Activated naive CD8-positive, alpha-beta T cell (primary cell): ENCODE results near the gene C4orf51.
"Not testable (repeated sequence)": the region's sequence is repeated elsewhere in the genome, so short reads cannot be mapped to it uniquely, and the experiment has no call there.

ENCODE experiments used
- H3K27ac Mint-ChIP-seq: one replicate; pipeline ENCODE4 v1.8.0; 2021; ENCODE audit warnings: mixed read lengths
- H3K27me3 Mint-ChIP-seq: one replicate; pipeline ENCODE4 v1.8.0; 2021; ENCODE audit warnings: mixed read lengths
- H3K36me3 Mint-ChIP-seq: one replicate; pipeline ENCODE4 v1.8.0; 2021; ENCODE audit warnings: mixed read lengths
- H3K4me1 Mint-ChIP-seq: one replicate; pipeline ENCODE4 v1.8.0; 2021; ENCODE audit warnings: low read depth, mixed read lengths
- H3K4me3 Mint-ChIP-seq: one replicate; pipeline ENCODE4 v1.8.0; 2021; ENCODE audit warnings: mild to moderate bottlenecking, mixed read lengths
- H3K9me3 Mint-ChIP-seq: one replicate; pipeline ENCODE4 v1.8.0; 2021; ENCODE audit warnings: low read depth, mixed read lengths

Gene C4orf51

DNA sequence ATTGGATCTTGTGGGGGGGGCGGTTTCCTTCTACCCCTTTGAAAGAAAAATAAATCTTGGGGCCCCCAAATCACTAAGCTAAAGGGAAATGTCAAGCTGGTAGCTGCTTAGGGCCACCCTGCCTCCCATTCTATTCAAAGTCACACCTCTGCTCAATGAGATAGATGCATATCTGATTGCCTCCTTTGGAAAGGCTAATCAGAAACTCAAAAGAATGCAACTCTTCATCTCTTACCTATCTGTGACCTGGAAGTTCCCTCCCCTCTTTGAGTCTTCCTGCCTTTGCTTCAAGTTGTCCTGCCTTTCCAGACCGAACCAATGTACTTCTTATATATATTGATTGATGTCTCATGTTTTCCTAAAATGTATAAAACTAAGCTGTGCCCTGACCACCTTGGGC is 7.0 kb downstream of the C4orf51 start:
- Mint-ChIP-seq H3K4me3 (no peak overlapping the region), H3K36me3 (no peaks in the 10 kb centered on the region), H3K27me3 (no peaks in the 10 kb centered on the region), H3K4me1 (no peaks in the 10 kb centered on the region), H3K27ac (no peak overlapping the region), H3K9me3 (no peaks in the 10 kb centered on the region)

DNA sequence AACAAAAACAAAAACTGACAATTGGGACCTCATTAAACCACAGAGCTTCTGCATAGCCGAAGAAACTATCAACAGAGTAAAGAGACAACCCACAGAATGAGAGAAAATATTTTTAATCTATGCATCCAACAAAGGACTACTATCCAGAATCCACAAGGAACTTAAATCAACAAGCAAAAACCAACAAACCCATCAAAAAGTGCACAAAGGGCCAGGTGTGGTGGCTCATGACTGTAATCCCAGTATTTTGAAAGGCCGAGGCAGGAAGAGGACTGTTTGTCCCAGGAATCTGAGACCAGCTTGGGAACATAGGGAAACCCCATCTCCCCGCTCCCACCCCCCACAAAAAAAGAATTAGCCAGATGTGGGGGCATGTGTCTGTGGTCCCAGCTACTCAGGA is 10.7 kb downstream of the C4orf51 start:
- Mint-ChIP-seq H3K4me3 (no peak overlapping the region), H3K9me3 (no peaks in the 10 kb centered on the region), H3K4me1 (no peaks in the 10 kb centered on the region), H3K27ac (no peak overlapping the region), H3K36me3 (no peaks in the 10 kb centered on the region), H3K27me3 (no peaks in the 10 kb centered on the region)

DNA sequence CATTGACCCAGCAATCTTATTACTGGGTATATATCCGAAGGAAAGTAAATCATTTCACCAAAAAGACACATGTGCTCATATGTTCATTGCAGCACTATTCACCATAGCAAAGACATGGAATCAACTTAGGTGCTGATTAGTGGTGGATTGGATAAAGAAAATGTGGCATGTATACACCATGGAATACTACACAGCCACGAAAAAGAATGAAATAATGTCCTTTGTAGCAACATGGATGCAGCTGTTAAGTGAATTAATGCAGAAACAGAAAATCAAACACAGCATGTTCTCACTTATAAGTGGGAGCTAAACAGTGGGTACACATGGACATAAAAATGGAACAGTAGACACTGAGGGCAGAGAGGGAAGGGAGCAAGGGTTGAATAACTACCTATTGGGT is 11.5 kb downstream of the C4orf51 start:
- not testable (repeated sequence) for H3K36me3 Mint-ChIP-seq, H3K4me1 Mint-ChIP-seq, H3K4me3 Mint-ChIP-seq, H3K9me3 Mint-ChIP-seq, H3K27ac Mint-ChIP-seq, H3K27me3 Mint-ChIP-seq

DNA sequence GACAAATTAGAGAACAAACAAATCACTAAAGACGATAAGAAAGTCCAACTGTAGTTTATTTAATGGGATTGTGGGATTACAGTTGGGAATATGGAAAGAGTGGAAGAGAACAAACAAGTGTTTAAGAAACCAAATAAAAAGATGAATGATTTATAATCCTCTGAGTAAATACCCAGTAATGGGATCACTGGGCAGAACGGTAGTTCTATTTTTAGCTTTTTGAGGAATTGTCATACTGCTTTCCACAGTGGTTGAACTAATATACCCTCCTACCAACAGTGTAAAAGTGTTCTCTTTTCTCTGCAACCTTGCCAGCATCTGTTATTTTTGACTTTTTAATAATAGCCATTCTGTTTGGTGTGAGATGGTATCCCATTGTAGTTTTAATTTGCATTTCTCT is 15.0 kb downstream of the C4orf51 start:
- no peak overlapping the region for H3K27ac Mint-ChIP-seq
- H3K4me1 Mint-ChIP-seq: no peaks in the 10 kb centered on the region
- H3K4me3 Mint-ChIP-seq: no peak overlapping the region
- no peaks in the 10 kb centered on the region for H3K27me3 Mint-ChIP-seq
- no peaks in the 10 kb centered on the region for H3K9me3 Mint-ChIP-seq
- H3K36me3 Mint-ChIP-seq: no peaks in the 10 kb centered on the region

DNA sequence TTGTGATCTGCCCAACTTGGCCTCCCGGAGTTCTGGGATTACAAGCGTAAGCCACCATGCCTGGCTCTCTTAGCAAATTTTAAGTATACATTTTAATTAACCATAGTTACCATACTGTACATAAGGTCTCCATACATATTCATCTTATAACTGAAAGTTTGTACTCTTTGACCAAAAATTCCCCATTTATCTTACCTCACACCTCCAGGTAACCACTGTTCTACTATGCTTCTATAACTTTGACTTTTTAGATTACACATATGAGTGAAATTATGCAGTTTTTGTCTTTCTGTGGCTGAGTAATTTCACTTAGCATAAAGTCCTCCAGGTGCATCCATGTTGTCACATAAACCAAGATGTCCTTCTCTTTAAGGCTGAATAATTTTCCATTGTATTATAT is 17.4 kb downstream of the C4orf51 start:
- Mint-ChIP-seq H3K4me3 (no peak overlapping the region), H3K27me3 (no peaks in the 10 kb centered on the region), H3K36me3 (no peaks in the 10 kb centered on the region), H3K4me1 (no peaks in the 10 kb centered on the region), H3K9me3 (no peaks in the 10 kb centered on the region), H3K27ac (no peak overlapping the region)

DNA sequence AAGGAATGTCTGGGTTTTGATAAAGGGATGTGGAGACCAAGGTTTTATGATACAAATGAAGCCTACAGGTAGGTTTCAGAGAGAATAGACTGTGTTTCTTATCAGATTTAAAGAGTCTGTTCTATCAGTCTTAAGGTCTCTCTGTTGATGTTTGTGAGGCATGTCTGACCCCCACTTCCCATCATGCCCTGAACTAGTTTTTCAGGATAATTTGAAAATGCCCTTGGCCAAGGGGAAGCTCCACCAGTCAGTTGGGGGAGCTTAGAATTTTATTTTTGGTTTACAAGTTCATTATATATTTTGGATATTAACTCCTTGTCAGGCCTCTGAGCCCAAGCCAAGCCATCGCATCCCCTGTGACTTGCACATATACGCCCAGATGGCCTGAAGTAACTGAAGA is 18.6 kb downstream of the C4orf51 start:
- Mint-ChIP-seq H3K36me3 (no peaks in the 10 kb centered on the region), H3K27ac (no peak overlapping the region), H3K4me3 (no peak overlapping the region), H3K9me3 (no peaks in the 10 kb centered on the region), H3K27me3 (no peaks in the 10 kb centered on the region), H3K4me1 (no peaks in the 10 kb centered on the region)

DNA sequence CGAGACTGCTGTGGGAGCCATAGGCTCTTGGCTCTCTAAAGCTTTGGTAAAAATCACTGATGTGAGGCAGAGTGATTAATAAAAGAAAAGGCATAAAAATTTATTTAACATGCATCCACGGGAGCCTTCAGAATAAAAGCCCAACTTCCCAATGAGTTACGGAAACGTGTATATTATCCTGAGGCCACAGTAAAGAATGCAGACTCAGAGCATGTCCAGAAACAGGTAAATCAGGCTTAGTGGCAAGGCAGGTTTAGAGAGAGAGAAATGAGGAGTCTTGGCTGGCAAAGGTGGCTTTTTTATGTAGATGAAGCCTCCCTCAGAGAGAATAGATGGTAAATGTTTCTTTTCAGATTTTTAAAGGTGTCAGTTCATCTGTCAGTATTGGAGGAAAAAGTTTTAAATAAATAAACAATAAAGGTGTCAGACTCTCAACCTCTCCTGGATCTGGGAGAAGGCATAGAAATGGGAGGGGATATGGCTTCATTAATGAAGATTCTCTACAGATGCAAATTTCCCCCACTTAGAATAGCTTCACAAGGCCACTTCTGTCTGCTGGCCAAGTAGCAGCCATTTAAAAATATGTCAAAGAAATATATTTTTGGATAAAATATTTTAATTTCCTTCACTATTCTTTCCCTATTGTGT is 24.0 kb downstream of the C4orf51 start:
- no peak overlapping the region for H3K4me3 Mint-ChIP-seq
- peaks cover 1% of the 10 kb centered on the region for H3K27me3 Mint-ChIP-seq
- no peak overlapping the region for H3K27ac Mint-ChIP-seq
- H3K9me3 Mint-ChIP-seq: no peaks in the 10 kb centered on the region
- H3K4me1 Mint-ChIP-seq: no peaks in the 10 kb centered on the region
- no peaks in the 10 kb centered on the region for H3K36me3 Mint-ChIP-seq

DNA sequence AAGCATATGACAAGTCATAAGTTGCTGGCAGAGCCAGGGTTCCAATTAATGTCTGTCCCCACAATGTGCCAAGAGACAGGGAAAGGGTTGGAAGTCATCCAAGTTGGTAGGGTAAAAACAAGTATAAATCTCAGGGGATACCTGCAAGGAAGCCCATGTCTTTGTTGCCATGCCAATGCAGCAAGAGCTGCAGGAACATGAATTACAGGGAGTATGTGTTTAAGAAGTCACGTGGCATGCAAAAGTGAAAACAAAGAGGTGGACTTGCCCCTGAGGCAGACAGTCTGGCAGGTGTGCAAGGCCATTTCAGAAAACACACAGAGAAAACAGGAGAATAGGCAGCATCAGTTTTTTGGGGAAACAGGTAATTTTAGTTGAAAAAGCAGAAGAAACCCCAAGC is 29.4 kb downstream of the C4orf51 start:
- Mint-ChIP-seq H3K36me3 (peaks cover 6% of the 10 kb centered on the region), H3K4me3 (no peak overlapping the region), H3K27me3 (peaks cover 1% of the 10 kb centered on the region), H3K9me3 (peaks cover 17% of the 10 kb centered on the region), H3K27ac (no peak overlapping the region), H3K4me1 (peaks cover 6% of the 10 kb centered on the region)

DNA sequence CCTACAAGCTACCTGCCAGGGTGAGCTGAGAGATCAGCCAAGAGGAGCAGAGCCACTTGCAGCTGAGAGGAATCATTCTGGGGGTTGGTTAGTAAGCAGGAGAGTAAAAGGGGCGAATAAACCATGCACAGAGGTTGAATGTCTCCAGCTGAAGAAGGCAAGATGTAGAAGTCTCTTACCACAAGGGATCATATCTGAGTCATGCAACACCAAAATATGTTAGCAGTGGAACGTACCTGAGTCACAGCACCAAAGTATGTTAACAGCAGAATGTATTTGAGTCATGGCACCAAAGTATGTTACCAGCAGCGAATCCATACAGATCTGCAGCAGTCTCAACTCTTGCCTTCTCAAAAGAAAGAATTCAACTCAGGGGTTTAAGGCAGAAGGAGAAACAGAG is 29.9 kb downstream of the C4orf51 start:
- Mint-ChIP-seq H3K27me3 (peaks cover 1% of the 10 kb centered on the region), H3K4me3 (no peak overlapping the region), H3K36me3 (peaks cover 6% of the 10 kb centered on the region), H3K4me1 (peaks cover 6% of the 10 kb centered on the region), H3K27ac (no peak overlapping the region), H3K9me3 (peaks cover 17% of the 10 kb centered on the region)

DNA sequence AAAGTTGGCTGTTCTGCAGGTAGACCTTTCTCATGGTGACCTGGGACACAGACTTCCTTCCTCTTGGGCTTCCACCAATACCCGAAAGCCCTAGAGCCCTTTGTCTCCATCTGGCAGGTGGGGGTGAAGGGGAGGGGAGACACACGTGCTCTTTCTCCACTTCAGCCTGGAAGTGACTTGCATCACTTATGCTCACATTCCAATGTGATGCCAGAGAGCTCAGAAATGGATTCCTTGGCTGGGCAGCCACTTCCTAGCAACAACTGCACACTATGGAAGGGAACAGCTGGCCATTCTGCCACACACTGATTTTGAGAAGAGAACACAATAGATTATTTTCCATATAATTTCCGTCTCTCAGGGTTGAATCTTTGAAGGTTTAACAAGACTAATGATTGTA is 36.3 kb downstream of the C4orf51 start:
- peaks cover 13% of the 10 kb centered on the region for H3K27me3 Mint-ChIP-seq
- peaks cover 17% of the 10 kb centered on the region for H3K9me3 Mint-ChIP-seq
- no peak overlapping the region for H3K4me3 Mint-ChIP-seq
- H3K27ac Mint-ChIP-seq: no peak overlapping the region
- H3K4me1 Mint-ChIP-seq: peaks cover 16% of the 10 kb centered on the region
- H3K36me3 Mint-ChIP-seq: peaks cover 6% of the 10 kb centered on the region

DNA sequence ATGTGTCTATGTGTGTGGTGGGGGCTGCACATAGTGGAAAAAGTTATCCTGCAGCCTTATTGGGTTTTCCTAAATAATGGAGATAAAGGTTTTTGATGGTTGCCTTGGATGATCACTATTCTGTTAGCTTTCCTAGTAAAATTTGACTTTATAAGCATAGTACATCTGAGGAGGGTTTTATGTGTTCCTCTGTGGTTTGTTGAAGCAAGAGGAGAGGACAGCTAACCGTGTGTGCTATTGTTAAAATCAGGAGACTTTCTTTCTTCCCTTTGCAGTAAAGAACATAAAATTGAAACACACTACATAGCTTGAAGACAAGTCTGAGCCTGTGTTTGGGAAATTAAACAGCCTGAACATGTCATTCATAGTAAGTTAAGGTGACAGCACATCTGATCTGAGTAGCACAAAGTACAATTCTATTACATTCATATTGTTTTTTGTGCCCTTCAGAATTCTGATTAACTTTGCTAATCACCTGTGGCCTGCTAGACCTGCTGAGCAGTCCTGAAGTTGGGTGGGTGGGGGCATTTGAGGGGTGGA is 36.8 kb downstream of the C4orf51 start:
- peaks cover 11% of the 10 kb centered on the region for H3K9me3 Mint-ChIP-seq
- H3K4me3 Mint-ChIP-seq: no peak overlapping the region
- H3K27me3 Mint-ChIP-seq: peaks cover 13% of the 10 kb centered on the region
- no peak overlapping the region for H3K27ac Mint-ChIP-seq
- H3K36me3 Mint-ChIP-seq: peaks cover 2% of the 10 kb centered on the region
- peaks cover 16% of the 10 kb centered on the region for H3K4me1 Mint-ChIP-seq

DNA sequence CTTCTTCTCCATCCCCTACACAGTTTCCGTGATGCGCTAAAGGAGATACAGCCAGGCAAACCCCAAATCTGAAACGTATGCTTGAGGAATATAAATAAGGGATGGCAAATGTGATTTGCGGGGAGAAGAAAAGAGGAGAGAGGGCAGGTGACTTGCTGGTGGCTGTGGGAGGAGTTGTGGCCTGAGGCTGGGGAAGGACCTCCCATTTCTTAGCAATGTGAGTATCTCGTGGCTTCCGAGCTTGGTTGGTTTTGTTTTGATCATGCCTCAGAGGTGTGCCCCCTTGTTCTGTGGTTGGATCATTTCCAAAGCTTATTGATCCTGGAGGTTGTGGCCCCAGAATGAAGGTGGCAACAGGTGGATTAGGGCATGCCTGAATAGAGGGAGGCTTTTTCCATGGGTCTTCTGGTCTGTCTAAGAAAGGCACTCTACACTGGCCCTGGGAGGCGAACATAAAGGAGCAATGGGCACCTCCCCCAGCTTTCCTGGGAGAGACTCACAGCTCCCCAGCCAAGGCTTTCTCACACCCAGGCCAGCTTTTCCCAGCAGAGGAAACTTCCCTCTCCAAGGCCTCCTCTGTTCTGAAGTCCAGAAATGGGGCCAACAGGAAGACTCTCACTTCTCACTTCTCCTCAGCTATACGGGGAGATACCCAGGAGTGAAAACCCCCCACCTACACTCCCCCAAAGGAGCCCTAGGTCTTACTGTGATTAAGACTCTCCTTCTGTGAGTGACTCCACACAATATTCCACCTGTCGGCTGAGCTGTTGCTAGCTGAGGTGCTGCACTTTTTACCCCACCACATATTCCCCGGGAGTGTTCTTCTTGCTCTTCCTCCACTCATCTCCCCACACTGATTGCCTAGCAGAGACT is 40.0 kb downstream of the C4orf51 start:
- Mint-ChIP-seq H3K4me3 (peak overlapping the region; percentile 55), H3K9me3 (peaks cover 4% of the 10 kb centered on the region), H3K27ac (peak overlapping the region; percentile 41), H3K36me3 (peaks cover 2% of the 10 kb centered on the region), H3K4me1 (peaks cover 16% of the 10 kb centered on the region), H3K27me3 (peaks cover 13% of the 10 kb centered on the region)

DNA sequence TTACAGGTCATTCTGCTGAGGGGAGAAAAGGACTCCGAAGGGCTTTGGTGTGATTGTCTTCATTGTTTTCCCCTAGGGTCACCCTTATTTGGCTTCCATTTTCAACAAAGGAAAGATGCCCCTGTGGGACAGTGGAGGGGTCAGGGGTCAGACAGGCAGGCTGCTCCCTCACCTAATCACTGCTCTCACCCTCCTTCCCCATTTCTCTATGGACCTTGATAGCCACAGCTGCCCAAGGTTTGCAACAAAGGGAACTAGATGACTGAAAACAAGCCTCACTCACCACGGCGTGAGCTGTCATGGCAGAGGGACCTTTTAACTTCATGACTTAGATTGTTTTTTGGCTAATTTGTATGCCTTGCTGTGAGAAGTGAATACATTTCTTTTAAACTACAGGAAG is 40.7 kb downstream of the C4orf51 start:
- Mint-ChIP-seq H3K27ac (peak overlapping the region; percentile 41), H3K4me1 (peaks cover 16% of the 10 kb centered on the region), H3K27me3 (peaks cover 11% of the 10 kb centered on the region), H3K9me3 (peaks cover 4% of the 10 kb centered on the region), H3K4me3 (peak overlapping the region; percentile 27), H3K36me3 (peaks cover 2% of the 10 kb centered on the region)

DNA sequence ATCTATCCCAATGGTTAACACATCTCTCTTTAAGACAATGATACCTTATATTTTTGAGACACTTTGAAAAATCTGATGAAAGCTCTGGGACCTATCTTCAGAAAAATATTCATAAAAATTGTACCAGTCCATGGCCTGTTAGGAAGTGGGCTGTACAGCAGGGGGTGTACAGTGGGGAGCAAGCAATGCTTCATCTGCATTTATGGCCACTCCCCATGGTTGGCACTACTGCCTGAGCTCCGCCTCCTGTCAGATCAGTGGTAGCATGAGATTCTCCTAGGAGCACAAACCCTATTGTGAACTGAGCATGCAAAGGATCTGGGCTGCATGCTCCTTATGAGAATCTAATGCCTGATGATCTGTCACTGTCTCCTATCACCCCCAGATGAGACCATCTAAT is 42.6 kb downstream of the C4orf51 start:
- H3K9me3 Mint-ChIP-seq: peaks cover 4% of the 10 kb centered on the region
- H3K27me3 Mint-ChIP-seq: peaks cover 11% of the 10 kb centered on the region
- H3K4me3 Mint-ChIP-seq: no peak overlapping the region
- peaks cover 16% of the 10 kb centered on the region for H3K4me1 Mint-ChIP-seq
- H3K27ac Mint-ChIP-seq: no peak overlapping the region
- H3K36me3 Mint-ChIP-seq: peaks cover 2% of the 10 kb centered on the region

DNA sequence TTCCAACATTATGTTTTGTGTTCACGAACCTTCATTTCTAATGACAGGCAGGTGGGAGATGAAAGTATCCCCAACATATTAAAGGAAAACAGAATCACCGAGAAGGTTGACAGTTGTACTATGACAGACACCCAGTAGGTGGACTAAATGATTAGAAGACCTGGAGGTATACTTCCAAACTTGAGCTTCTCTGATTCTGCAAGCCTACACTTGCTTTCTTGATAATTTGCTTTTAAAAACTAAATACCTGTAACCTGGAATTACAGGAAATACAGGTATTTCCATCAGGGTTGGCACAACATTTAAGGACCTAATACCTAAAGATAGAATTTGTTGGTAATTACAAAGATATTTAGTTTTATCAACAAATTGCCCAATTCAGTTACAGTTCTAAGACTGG is 43.4 kb downstream of the C4orf51 start:
- peaks cover 1% of the 10 kb centered on the region for H3K36me3 Mint-ChIP-seq
- H3K4me3 Mint-ChIP-seq: no peak overlapping the region
- H3K9me3 Mint-ChIP-seq: peaks cover 4% of the 10 kb centered on the region
- H3K4me1 Mint-ChIP-seq: peaks cover 16% of the 10 kb centered on the region
- H3K27me3 Mint-ChIP-seq: peaks cover 5% of the 10 kb centered on the region
- H3K27ac Mint-ChIP-seq: no peak overlapping the region
